Neural progenitor cell (in vitro differentiated cells): ENCODE measurements around the gene NDUFS6.

ENCODE experiments used
- EZH2 ChIP-seq: fragments of 200-600 bp; sonication (generic); IDR thresholded peaks from 2 replicates; pipeline ENCODE4 v1.6.1; 2017; ENCODE audit warnings: antibody characterized with exemption, mild to moderate bottlenecking, moderate library complexity
- EZH2phosphoT487 ChIP-seq: fragments of 200-600 bp; sonication (generic); IDR thresholded peaks from 2 replicates; pipeline ENCODE4 v1.6.1; 2017; ENCODE audit warnings: antibody characterized with exemption
- TF ChIP-seq, protein P1 (sequence below): fragments of 200-600 bp; sonication (generic); IDR thresholded peaks from 2 replicates; pipeline ENCODE4 v1.5.1; 2017; ENCODE audit warnings: antibody characterized with exemption, mild to moderate bottlenecking

DNA sequence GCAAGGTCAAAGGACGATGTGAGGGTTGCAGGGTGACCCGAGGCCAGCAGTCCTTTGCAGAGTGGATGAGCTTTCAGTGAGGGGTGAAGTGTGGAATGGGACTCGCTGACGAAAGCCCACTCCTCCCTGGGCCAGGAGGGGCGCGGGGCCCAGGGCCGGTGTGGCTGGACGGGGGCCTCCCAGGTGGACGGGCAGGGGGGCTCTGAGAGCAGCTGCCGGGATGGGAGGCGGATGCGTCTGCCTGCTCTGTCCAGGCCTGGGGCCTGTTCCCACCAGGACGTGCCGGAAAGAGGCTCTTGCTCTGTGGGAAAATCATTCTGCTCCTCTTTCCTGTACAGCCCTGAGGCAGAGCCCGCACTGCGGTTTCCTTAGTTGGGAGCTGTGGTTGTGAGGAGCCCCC lies 57.2 kb downstream of the NDUFS6 start:
- TF ChIP-seq, protein P1, sequence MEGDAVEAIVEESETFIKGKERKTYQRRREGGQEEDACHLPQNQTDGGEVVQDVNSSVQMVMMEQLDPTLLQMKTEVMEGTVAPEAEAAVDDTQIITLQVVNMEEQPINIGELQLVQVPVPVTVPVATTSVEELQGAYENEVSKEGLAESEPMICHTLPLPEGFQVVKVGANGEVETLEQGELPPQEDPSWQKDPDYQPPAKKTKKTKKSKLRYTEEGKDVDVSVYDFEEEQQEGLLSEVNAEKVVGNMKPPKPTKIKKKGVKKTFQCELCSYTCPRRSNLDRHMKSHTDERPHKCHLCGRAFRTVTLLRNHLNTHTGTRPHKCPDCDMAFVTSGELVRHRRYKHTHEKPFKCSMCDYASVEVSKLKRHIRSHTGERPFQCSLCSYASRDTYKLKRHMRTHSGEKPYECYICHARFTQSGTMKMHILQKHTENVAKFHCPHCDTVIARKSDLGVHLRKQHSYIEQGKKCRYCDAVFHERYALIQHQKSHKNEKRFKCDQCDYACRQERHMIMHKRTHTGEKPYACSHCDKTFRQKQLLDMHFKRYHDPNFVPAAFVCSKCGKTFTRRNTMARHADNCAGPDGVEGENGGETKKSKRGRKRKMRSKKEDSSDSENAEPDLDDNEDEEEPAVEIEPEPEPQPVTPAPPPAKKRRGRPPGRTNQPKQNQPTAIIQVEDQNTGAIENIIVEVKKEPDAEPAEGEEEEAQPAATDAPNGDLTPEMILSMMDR = no peak
- TF ChIP-seq EZH2phosphoT487 (no peak), EZH2 (no peak)
